CD14-positive monocyte (primary cell): ENCODE measurements around the gene NRXN3. TPM values are rescaled to one million over a fixed set of nuclear protein-coding genes. Genes with fewer than 3 reads are reported as not detected.

Source experiments
- DNase-seq, 3 donors: peaks; one replicate each; pipeline ENCODE4 v3.0.0-alpha.2; 2011 to 2022
- H2AFZ ChIP-seq: 2 replicates; pipeline ENCODE4 v1.6.0; 2012; ENCODE audit warnings: mild to moderate bottlenecking, low read depth, low read length, inconsistent platforms; ENCODE audit not compliant: insufficient read depth, poor library complexity, severe bottlenecking
- H3K27ac ChIP-seq, 2 donors: 1 replicate in 1 of 2; 2 replicates in 1 of 2; pipeline ENCODE4 v1.5.1; 2012 to 2013; ENCODE audit warnings: low read length in 2 of 2, control low read depth in 1 of 2, inconsistent platforms in 1 of 2, low read depth in 1 of 2, mild to moderate bottlenecking in 1 of 2
- H3K27me3 ChIP-seq, 2 donors: one replicate each; pipeline versions ENCODE4 v1.6.0 to v1.6.1; 2011 to 2013; ENCODE audit warnings: low read length in 2 of 2; ENCODE audit not compliant: control insufficient read depth in 2 of 2, insufficient read depth in 2 of 2
- H3K36me3 ChIP-seq, 2 donors: replicated peaks in 1 of 2; 1 replicate in 1 of 2; 2 replicates in 1 of 2; pipeline versions ENCODE4 v1.5.1 to v1.6.1; 2012 to 2013; ENCODE audit warnings: low read length in 2 of 2, control low read depth in 1 of 2, inconsistent platforms in 1 of 2, mild to moderate bottlenecking in 1 of 2; ENCODE audit not compliant: insufficient read depth in 2 of 2, control insufficient read depth in 1 of 2
- H3K4me1 ChIP-seq, 2 donors: 1 replicate in 1 of 2; 2 replicates in 1 of 2; pipeline versions ENCODE4 v1.5.1 to v1.6.1; 2012 to 2013; ENCODE audit warnings: low read length in 2 of 2, control low read depth in 1 of 2, inconsistent platforms in 1 of 2, mild to moderate bottlenecking in 1 of 2, moderate library complexity in 1 of 2; ENCODE audit not compliant: insufficient read depth in 2 of 2, control insufficient read depth in 1 of 2
- H3K4me2 ChIP-seq: replicated peaks from 2 replicates; pipeline ENCODE3; 2012; ENCODE audit warnings: low read length, moderate library complexity, mild to moderate bottlenecking; ENCODE audit not compliant: poor library complexity, severe bottlenecking; ENCODE audit errors: extremely low read depth
- H3K4me3 ChIP-seq, 3 experiments: fragments of 200-600 bp in 1 of 3; sonication (generic) in 1 of 3; replicated peaks in 1 of 3; 1 replicate in 2 of 3; 2 replicates in 1 of 3; pipeline ENCODE4 v1.5.1; 2011 to 2013; ENCODE audit warnings: low read length in 3 of 3, mild to moderate bottlenecking in 3 of 3, control low read depth in 2 of 3, low read depth in 2 of 3, inconsistent platforms in 1 of 3, moderate library complexity in 1 of 3
- H3K79me2 ChIP-seq: 2 replicates; pipeline ENCODE4 v1.6.0; 2012; ENCODE audit warnings: mild to moderate bottlenecking, control low read depth, inconsistent platforms, low read length, moderate library complexity; ENCODE audit not compliant: insufficient read depth
- H3K9ac ChIP-seq: 2 replicates; pipeline ENCODE4 v1.6.0; 2017; ENCODE audit warnings: low read length, mild to moderate bottlenecking; ENCODE audit not compliant: insufficient read depth, poor library complexity, severe bottlenecking
- H3K9me3 ChIP-seq, 2 donors: replicated peaks in 1 of 2; 1 replicate in 1 of 2; 2 replicates in 1 of 2; pipeline versions ENCODE4 v1.5.1 to v1.6.1; 2012 to 2013; ENCODE audit warnings: low read length in 2 of 2, control low read depth in 1 of 2; ENCODE audit not compliant: control insufficient read depth in 1 of 2, insufficient read depth in 1 of 2
- H4K20me1 ChIP-seq: 2 replicates; pipeline ENCODE4 v1.6.0; 2012; ENCODE audit warnings: mild to moderate bottlenecking, low read length, control low read depth, moderate library complexity; ENCODE audit not compliant: insufficient read depth
- H3K27ac Mint-ChIP-seq, 7 donors: one replicate each; pipeline ENCODE4 v1.8.0; 2020; ENCODE audit warnings: mild to moderate bottlenecking in 7 of 7, mixed read lengths in 7 of 7, moderate library complexity in 6 of 7, inconsistent platforms in 2 of 7
- H3K27me3 Mint-ChIP-seq, 3 donors: one replicate each; pipeline ENCODE4 v1.8.0; 2021 to 2022; ENCODE audit warnings: low read depth in 3 of 3, mild to moderate bottlenecking in 3 of 3, mixed read lengths in 3 of 3, moderate library complexity in 3 of 3, inconsistent platforms in 1 of 3
- H3K36me3 Mint-ChIP-seq, 2 donors: one replicate each; pipeline ENCODE4 v1.8.0; 2020; ENCODE audit warnings: mixed read lengths in 2 of 2, inconsistent platforms in 1 of 2, mild to moderate bottlenecking in 1 of 2
- H3K4me1 Mint-ChIP-seq: one replicate; pipeline ENCODE4 v1.8.0; 2020; ENCODE audit warnings: mild to moderate bottlenecking, mixed read lengths
- H3K4me3 Mint-ChIP-seq, 2 donors: one replicate each; pipeline ENCODE4 v1.8.0; 2020; ENCODE audit warnings: mild to moderate bottlenecking in 2 of 2, mixed read lengths in 2 of 2, moderate library complexity in 1 of 2
- H3K9me3 Mint-ChIP-seq, 7 donors: one replicate each; pipeline ENCODE4 v1.8.0; 2020 to 2022; ENCODE audit warnings: mixed read lengths in 7 of 7, mild to moderate bottlenecking in 6 of 7, moderate library complexity in 6 of 7, inconsistent platforms in 2 of 7
- WGBS: methylation state at CpG from one replicate; pipeline ENCODE4 v1.1.5; 2013; ENCODE audit warnings: missing lambda C conversion rate; ENCODE audit not compliant: insufficient coverage; 5-methylcytosine and 5-hydroxymethylcytosine counted together
- intact Hi-C, 2 donors: fragments of 100-400 bp; cut with micrococcal nuclease; formaldehyde crosslinking; loops; one replicate each; pipeline versions ENCODE4 v1.15.0 to v1.15.1; 2023
- polyA plus RNA-seq, 3 donors: library from polyadenylated mRNA; depleted of rRNA in 1 of 3; unstranded in 2 of 3; stranded (reverse) in 1 of 3; fragments of 300-500 nt in 2 of 3; fragments of >200 nt in 1 of 3; fragmentation: Illumina TruSeq in 2 of 3; gene quantifications; 1 replicate in 2 of 3; 2 replicates in 1 of 3; pipeline ENCODE4 v1.2.3, GENCODE V29; 2012 to 2021
- TF ChIP-seq, protein P1 (sequence below): fragments of 200-600 bp; IDR thresholded peaks from one replicate; pipeline ENCODE4 v1.8.0; 2022; ENCODE audit warnings: antibody characterized with exemption, mild to moderate bottlenecking

NRXN3 gene
- polyA plus RNA-seq, 3 donors, result not detected

DNA sequence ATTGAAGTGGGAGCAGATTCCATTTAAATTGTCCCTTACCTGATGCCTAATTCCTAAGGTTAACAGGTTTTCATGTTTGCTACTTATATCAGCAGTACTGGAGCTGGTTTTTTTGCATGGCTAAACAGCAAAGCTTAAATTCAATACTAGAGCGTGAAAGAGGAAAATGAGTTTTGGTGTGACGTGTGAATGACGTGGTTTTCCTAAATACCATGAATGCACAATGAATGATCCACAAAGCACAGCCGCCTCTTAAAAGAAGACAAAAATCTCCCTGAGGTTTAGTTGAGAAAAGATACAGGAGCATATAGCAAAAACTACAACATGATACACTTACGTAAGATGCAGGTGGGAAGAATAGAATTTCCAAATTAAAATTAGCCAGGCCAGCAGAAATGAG is 1310.0 kb downstream of the NRXN3 start:
- Histone ChIP-seq H3K27me3 (no peaks in the 10 kb centered on the region), H3K9me3 (peaks cover 0 to 3% of the 10 kb centered on the region in 2 donors), H3K4me1 (no peaks in the 10 kb centered on the region), H3K36me3 (no peaks in the 10 kb centered on the region), H3K9ac (no peak overlapping the region), H4K20me1 (no peaks in the 10 kb centered on the region), H3K4me2 (no peak overlapping the region), H3K4me3 (no peak overlapping the region), H3K27ac (no peak overlapping the region), H2AFZ (no peak overlapping the region), H3K79me2 (no peaks in the 10 kb centered on the region)
- Mint-ChIP-seq H3K27me3 (peaks cover 0 to 2% (median 0%) of the 10 kb centered on the region in 3 donors), H3K36me3 (no peaks in the 10 kb centered on the region), H3K4me1 (no peaks in the 10 kb centered on the region), H3K4me3 (no peak overlapping the region), H3K27ac (no peak overlapping the region), H3K9me3 (peaks cover 0 to 7% (median 3%) of the 10 kb centered on the region in 7 donors)
- TF ChIP-seq, protein P1, sequence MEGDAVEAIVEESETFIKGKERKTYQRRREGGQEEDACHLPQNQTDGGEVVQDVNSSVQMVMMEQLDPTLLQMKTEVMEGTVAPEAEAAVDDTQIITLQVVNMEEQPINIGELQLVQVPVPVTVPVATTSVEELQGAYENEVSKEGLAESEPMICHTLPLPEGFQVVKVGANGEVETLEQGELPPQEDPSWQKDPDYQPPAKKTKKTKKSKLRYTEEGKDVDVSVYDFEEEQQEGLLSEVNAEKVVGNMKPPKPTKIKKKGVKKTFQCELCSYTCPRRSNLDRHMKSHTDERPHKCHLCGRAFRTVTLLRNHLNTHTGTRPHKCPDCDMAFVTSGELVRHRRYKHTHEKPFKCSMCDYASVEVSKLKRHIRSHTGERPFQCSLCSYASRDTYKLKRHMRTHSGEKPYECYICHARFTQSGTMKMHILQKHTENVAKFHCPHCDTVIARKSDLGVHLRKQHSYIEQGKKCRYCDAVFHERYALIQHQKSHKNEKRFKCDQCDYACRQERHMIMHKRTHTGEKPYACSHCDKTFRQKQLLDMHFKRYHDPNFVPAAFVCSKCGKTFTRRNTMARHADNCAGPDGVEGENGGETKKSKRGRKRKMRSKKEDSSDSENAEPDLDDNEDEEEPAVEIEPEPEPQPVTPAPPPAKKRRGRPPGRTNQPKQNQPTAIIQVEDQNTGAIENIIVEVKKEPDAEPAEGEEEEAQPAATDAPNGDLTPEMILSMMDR, result no peak
- no peak for DNase-seq
- intact Hi-C loops, result no loop called here
- no CpG with 5 or more reads among the region's 5 CpGs for WGBS

DNA sequence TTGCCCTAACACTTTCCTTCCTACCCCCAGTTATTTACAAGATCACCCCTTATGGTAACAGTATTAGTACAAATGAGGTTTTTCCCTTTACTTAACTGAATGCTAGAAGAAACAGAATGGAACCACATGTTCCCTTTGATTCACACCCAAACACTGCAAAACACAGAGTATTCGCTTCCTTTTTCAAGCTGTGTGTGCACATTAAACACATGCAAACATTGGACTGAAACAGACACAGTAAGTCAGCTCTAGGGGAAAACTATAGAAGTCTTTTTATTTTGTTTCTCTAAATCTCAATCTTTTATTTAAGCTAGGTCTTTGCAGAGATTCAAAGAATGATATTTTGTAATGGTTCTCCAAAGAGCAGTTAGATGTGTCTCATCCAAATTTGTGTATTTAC is 1312.7 kb downstream of the NRXN3 start:
- no peak overlapping the region for H3K4me3 Mint-ChIP-seq
- H3K9ac ChIP-seq, result no peak overlapping the region
- H3K9me3 ChIP-seq, result peaks cover 0 to 3% of the 10 kb centered on the region in 2 donors
- intact Hi-C loops, result no loop called here
- H3K79me2 ChIP-seq, result no peaks in the 10 kb centered on the region
- no peak overlapping the region for H3K4me3 ChIP-seq
- WGBS, result no CpG with 5 or more reads among the region's 1 CpG
- H2AFZ ChIP-seq, result no peak overlapping the region
- H3K27me3 Mint-ChIP-seq, result peaks cover 0 to 2% (median 0%) of the 10 kb centered on the region in 3 donors
- DNase-seq, result no peak
- H3K36me3 Mint-ChIP-seq, result no peaks in the 10 kb centered on the region
- H3K36me3 ChIP-seq, result no peaks in the 10 kb centered on the region
- H3K4me1 ChIP-seq, result no peaks in the 10 kb centered on the region
- H3K27ac ChIP-seq, result no peak overlapping the region
- H3K27ac Mint-ChIP-seq, result no peak overlapping the region
- no peaks in the 10 kb centered on the region for H3K4me1 Mint-ChIP-seq
- no peaks in the 10 kb centered on the region for H3K27me3 ChIP-seq
- no peaks in the 10 kb centered on the region for H4K20me1 ChIP-seq
- peaks cover 0 to 9% (median 5%) of the 10 kb centered on the region in 7 donors for H3K9me3 Mint-ChIP-seq
- no peak overlapping the region for H3K4me2 ChIP-seq
- TF ChIP-seq, protein P1, result no peak
